NK-92 (cell line): ENCODE results near the gene CACNA1C.

ENCODE experiments used
- DNase-seq: peaks from one replicate; lab custom pipeline; 2025; ENCODE audit not compliant: unreplicated experiment; lab: John Stamatoyannopoulos, UW

The CACNA1C gene

GRCh38 chr12:2382370-2383155, 329.8 kb downstream of the CACNA1C start:
- no peak for DNase-seq

- DNase-seq, result no peak
Measured at GRCh38 chr12:2383325-2384028, 330.7 kb downstream of the CACNA1C start.

GRCh38 chr12:2384029-2384386, 331.2 kb downstream of the CACNA1C start:
- DNase-seq, result no peak

- DNase-seq, result no peak
Measured at GRCh38 chr12:2384533-2385351, 332.0 kb downstream of the CACNA1C start.

- DNase-seq, result no peak
Measured at GRCh38 chr12:2385529-2385928, 332.7 kb downstream of the CACNA1C start.

- no peak for DNase-seq
Measured at GRCh38 chr12:2386566-2386965, 333.8 kb downstream of the CACNA1C start.

- no peak for DNase-seq
Measured at GRCh38 chr12:2387103-2387834, 334.5 kb downstream of the CACNA1C start.

GRCh38 chr12:2389079-2389790, 336.4 kb downstream of the CACNA1C start:
- DNase-seq, result no peak

GRCh38 chr12:2390133-2390532, 337.3 kb downstream of the CACNA1C start:
- DNase-seq, result no peak

- no peak for DNase-seq
Measured at GRCh38 chr12:2390850-2391390, 338.1 kb downstream of the CACNA1C start.

GRCh38 chr12:2391740-2392331, 339.0 kb downstream of the CACNA1C start:
- DNase-seq, result no peak

- no peak for DNase-seq
Measured at GRCh38 chr12:2393016-2393415, 340.2 kb downstream of the CACNA1C start.

- DNase-seq, result no peak
Measured at GRCh38 chr12:2393996-2394395, 341.2 kb downstream of the CACNA1C start.

GRCh38 chr12:2395354-2395977, 342.7 kb downstream of the CACNA1C start:
- no peak for DNase-seq

- DNase-seq, result no peak
Measured at GRCh38 chr12:2396448-2396871, 343.7 kb downstream of the CACNA1C start.

- DNase-seq, result no peak
Measured at GRCh38 chr12:2397356-2398045, 344.7 kb downstream of the CACNA1C start.

- DNase-seq, result no peak
Measured at GRCh38 chr12:2401040-2401439, 348.3 kb downstream of the CACNA1C start.

- no peak for DNase-seq
Measured at GRCh38 chr12:2402073-2402579, 349.3 kb downstream of the CACNA1C start.
